GM19372 (cell line): ENCODE results near the gene FAM184B.
"Not testable (repeated sequence)": the region's sequence is repeated elsewhere in the genome, so short reads cannot be mapped to it uniquely, and the experiment has no call there.

Source experiments
- ATAC-seq: cut with Tn5 transposase; IDR thresholded peaks from one replicate; pipeline ENCODE4 v1.9.1; 2021; ENCODE audit warnings: mild to moderate bottlenecking, low read depth, moderate library complexity; ENCODE audit not compliant: unreplicated experiment

FAM184B gene

DNA sequence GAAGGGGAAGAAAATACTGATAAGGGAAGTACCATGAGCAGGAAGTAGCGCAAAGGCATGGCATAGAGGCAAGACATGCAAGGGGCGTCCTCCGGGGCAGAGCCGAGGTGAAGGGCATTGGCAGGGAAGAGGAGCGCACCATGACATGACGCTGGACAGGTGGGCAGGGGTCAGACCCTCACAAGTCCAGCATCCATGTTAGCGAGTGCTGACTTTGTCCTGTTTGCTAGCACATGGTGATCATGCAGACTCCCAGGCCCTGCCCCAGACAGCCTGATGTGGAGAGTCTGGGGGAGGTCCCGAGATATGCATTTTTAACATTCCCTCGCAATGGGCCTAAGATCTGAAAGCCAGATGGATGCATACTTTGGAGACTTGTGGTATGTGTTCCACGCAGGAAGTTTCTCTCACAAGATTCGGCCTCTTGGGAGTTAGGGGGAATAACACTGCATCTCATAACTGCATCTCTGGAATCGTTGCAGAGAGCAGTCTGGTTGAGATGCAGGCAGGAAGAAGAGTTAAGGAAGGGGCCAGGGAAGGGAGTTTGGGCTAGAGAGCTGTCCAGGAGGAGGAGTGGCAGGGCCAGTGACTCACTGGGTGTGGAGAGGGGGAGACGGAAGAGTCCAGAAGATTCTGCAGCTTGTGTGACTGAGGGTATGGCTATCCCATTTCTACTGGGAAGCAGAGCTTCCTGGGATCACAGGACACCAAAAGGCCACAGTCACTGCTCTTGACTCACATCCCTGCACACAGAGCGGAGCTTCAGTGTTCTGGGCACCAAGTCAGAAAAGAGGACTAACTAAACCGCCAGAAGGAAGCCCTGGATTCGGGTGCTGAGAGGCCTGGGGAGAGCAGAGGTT is 59.7 kb downstream of the FAM184B start:
- no peak for ATAC-seq

DNA sequence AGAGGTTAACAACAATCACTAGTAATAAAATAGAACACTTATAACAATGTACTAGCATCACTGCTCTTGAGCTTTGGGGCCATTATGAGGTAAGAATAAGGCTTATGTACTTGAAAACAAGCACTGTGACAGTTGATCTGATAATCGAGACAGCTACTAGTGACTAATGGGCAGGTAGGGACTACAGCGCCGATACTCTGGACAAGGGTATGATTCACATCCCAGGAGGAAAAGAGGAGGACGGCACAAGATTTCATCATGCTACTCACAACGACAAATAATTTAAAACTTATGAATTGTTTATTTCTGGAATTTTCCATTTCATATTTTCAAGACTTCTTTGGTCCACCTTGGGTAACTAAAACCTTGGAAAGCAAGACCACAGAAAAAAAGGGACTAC is 62.3 kb downstream of the FAM184B start:
- ATAC-seq = no peak

GRCh38 chr4:17718471-17718870 is 63.0 kb downstream of the FAM184B start:
- no peak for ATAC-seq

DNA sequence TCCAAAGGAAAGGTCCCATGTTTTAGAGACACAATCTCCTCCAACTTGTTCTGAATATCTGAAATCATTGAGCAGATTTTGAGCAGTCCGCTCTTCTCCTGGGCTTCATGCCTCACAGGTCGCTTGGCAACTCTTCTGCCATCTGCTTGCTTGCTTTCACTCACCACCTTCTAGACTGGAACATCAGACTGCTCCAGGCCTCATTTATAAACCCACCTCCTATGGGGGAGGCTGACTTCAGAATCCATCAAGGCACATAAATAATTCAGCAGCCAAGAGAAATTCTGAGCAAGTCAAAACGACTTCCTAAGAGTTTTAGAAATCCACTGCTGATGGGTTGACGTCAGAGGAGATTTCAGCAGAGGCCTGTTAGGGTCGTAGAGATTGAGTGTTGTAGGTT is 64.1 kb downstream of the FAM184B start:
- ATAC-seq = no peak

DNA sequence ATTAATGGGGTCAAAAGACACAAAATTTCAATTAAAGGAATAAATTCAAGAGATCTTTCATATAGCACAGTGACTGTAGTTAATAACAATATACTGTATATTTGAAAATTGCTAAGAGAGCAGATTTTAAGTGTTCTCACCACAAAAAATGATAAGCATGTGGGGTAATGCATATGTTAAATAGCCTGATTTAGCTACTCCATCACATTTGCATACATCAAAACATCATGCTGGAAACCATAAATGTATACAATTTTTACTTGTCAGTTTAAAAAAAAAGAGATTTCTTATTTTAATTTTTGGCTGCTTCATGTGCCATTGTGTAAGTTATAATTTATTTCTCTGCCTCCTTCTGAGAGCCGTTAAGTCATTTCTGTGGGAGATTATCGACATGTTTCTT is 65.9 kb downstream of the FAM184B start:
- no peak for ATAC-seq

- ATAC-seq = no peak
These were observed 67.6 kb downstream of the FAM184B start for GRCh38 chr4:17713779-17714178.

- ATAC-seq = no peak
These were observed 69.3 kb downstream of the FAM184B start for GRCh38 chr4:17712166-17712565.

DNA sequence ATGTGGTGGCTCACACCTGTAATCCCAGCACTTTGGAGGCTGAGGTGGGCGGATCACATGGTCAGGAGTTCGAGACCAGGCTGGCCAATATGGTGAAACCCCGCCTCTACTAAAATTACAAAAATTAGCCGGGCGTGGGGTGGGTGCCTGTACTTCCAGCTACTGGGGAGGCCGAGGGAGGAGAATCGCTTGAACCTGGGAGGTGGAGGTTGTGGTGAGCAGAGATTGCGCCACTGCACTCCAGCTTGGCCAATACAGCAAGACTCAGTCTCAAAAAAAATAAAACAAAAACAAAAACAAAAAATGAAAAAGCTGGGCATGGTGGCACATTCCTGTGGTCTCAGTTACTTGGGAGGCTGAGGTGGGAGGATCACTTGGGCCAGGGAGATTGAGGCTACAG is 70.2 kb downstream of the FAM184B start:
- ATAC-seq = not testable (repeated sequence)

- no peak for ATAC-seq
These were observed 71.7 kb downstream of the FAM184B start for GRCh38 chr4:17709763-17710068.

DNA sequence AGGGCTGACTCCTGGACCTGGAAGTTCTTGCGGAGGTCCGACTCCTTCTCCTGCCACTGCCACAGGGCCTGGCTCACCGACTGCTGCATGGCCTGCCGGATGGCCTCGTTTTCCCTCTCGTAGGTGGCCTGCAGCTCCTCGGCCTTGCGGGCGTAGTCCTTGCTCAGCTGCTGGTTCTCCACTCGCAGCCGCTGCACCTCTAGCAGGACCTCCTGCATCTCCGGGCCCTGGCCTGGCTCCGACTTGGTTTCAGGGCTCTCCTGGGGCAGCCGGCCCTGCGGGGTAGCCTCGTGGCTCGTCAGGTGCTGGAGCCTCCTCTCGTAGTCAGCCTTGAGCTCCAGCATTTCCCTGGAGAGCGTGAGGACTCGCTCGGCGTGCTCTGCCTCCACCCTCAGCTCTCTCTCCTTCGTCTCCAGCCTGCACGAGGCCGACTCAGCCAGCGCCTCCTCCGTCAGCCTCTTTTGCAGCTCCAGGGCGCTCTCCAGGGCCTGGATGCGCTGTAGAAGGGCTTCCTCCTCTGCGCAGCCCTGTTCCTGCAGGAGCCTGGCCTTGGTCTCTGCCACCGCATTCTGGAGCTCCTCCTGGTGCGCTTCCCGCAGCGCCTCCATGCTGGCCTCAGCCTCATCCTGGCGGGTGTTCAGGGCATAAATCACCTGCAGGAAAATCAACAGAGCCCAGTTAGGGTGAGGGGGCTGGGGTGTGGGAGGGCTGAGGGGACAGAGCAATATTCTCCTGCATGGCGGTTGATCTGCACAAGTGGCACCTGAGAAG is 72.2 kb downstream of the FAM184B start:
- ATAC-seq = no peak

DNA sequence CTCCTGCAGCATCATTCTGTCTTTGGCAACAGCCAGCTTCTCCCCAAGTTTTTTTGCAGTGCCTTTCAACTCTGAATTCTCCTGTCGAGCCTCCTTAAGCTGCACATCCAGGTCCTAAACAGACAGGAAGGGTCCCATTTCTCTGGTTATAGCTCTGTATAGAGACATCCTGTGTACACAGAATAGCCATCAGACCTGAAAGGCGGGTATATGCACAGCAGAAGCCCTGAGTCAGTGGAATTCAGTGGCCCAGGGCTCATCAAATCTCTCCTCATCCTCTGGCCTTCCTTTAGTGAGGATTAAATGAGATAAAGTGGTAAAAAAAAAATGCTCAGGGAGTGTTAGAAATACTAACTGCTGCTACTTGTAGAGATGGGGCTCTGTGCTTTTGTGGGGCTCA is 73.8 kb downstream of the FAM184B start:
- no peak for ATAC-seq

- no peak for ATAC-seq
These were observed 76.3 kb downstream of the FAM184B start for GRCh38 chr4:17705107-17705506.

GRCh38 chr4:17704020-17704650 is 77.3 kb downstream of the FAM184B start:
- no peak for ATAC-seq

GRCh38 chr4:17702641-17703040 is 78.8 kb downstream of the FAM184B start:
- ATAC-seq = no peak

DNA sequence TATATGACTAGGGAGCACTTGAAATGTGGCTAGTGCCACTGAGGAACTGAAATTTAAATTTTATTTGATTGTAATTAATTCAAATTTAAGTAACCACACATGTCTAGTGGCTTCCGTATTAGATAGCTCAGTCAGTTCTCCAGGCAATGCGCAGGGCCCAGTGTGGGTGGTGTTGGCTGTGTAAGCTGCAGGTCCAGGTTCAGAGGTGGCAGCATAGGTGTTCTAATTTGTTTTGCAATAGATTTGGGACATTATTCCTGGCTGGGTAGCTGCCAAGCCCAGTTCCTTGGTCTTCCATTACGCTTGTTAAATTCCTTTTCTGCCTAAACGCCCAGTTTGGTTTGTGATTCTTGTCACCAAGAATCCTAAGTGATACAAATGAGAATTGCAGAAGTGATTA is 79.5 kb downstream of the FAM184B start:
- no peak for ATAC-seq

- ATAC-seq = no peak
These were observed 80.1 kb downstream of the FAM184B start for GRCh38 chr4:17701138-17701839.

- no peak for ATAC-seq
These were observed 82.0 kb downstream of the FAM184B start for GRCh38 chr4:17699380-17699779.

- no peak for ATAC-seq
These were observed 83.3 kb downstream of the FAM184B start for GRCh38 chr4:17698116-17698515.

DNA sequence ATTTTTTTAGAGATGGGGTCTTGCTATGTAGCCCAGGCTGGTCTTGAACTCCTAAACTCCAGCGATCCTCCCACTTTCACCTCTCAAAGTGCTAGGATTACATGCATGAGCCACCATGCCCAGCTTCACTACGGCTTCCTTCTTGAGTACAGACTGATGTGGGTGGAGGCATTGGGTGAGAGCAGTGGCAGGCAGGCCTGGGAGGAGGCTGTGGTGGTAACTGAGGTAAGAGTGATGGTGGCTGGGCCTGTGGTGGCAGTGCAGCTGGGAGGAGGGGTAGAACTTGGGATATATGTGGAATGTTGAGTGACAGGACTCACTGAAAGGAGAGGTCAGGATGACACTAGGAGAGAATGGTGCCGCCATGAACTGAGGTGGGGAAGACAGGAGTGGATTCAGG is 86.1 kb downstream of the FAM184B start:
- no peak for ATAC-seq

DNA sequence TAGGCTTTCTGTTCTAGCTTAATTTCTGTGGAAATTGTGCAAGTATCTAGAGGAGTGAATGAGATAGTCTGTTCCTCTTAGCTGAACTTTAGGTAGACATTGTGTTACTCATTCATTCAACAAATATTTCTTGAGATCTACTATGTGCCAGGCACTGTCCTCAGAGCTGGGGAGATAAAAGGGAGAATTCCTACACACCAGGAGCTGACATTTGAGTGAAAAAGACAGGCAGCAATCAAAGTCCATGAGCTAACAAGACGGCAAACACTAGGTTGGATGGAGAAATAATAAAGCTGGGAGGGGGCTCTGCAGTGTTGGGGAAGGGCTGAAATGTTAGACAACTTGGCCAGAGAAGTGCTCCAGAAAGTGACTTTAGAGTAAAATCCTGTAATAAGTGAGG is 86.9 kb downstream of the FAM184B start:
- no peak for ATAC-seq

- ATAC-seq = no peak
These were observed 90.5 kb downstream of the FAM184B start for GRCh38 chr4:17690898-17691297.
